MM.1S (cell line): ENCODE measurements around the gene DYNC2H1.

Source experiments
- DNase-seq: peaks from one replicate; pipeline ENCODE4 v3.0.0-alpha.2; 2015
- H2AFZ ChIP-seq: fragments of 300-600 bp; sonication (generic); 2 replicates; pipeline ENCODE4 v1.6.0; 2016; ENCODE audit warnings: antibody characterized with exemption, low read length
- H3F3A ChIP-seq: fragments of 300-600 bp; sonication (generic); 2 replicates; pipeline ENCODE4 v1.6.1; 2016; ENCODE audit warnings: mild to moderate bottlenecking, antibody characterized with exemption, low read length, moderate library complexity, mixed read lengths; ENCODE audit not compliant: insufficient read depth
- H3K27ac ChIP-seq: fragments of 300-600 bp; sonication (generic); 2 replicates; pipeline ENCODE4 v1.5.1; 2016; ENCODE audit warnings: mild to moderate bottlenecking, low read length
- H3K27me3 ChIP-seq: fragments of 300-600 bp; sonication (generic); replicated peaks from 2 replicates; pipeline ENCODE4 v1.6.0; 2016; ENCODE audit warnings: low read length; ENCODE audit not compliant: insufficient read depth
- H3K36me3 ChIP-seq: fragments of 300-600 bp; sonication (generic); replicated peaks from 2 replicates; pipeline ENCODE4 v1.6.1; 2016; ENCODE audit warnings: mild to moderate bottlenecking, low read length, mixed read lengths; ENCODE audit not compliant: insufficient read depth
- H3K4me1 ChIP-seq: fragments of 300-600 bp; sonication (generic); 2 replicates; pipeline ENCODE4 v1.6.1; 2016; ENCODE audit warnings: low read length, mixed read lengths
- H3K4me2 ChIP-seq: fragments of 300-600 bp; sonication (generic); 2 replicates; pipeline ENCODE4 v1.6.0; 2016; ENCODE audit warnings: low read depth, low read length
- H3K4me3 ChIP-seq: fragments of 300-600 bp; sonication (generic); 2 replicates; pipeline ENCODE4 v1.5.1; 2016; ENCODE audit warnings: low read length, mixed read lengths
- H3K79me2 ChIP-seq: fragments of 300-600 bp; sonication (generic); 2 replicates; pipeline ENCODE4 v1.6.1; 2016; ENCODE audit warnings: mixed run types, low read length, mixed read lengths
- H3K9ac ChIP-seq: fragments of 300-600 bp; sonication (generic); 2 replicates; pipeline ENCODE4 v1.6.1; 2016; ENCODE audit warnings: low read length, mixed read lengths
- H3K9me2 ChIP-seq: fragments of 300-600 bp; sonication (generic); replicated peaks from 2 replicates; pipeline ENCODE4 v1.6.1; 2016; ENCODE audit warnings: mild to moderate bottlenecking, low read length, mixed read lengths; ENCODE audit not compliant: insufficient read depth
- H3K9me3 ChIP-seq: fragments of 300-600 bp; sonication (generic); replicated peaks from 2 replicates; pipeline ENCODE4 v1.6.1; 2016; ENCODE audit warnings: mild to moderate bottlenecking, low read length, mixed read lengths; ENCODE audit not compliant: insufficient read depth
- H4K20me1 ChIP-seq: fragments of 300-600 bp; sonication (generic); 2 replicates; pipeline ENCODE4 v1.6.1; 2016; ENCODE audit warnings: mild to moderate bottlenecking, low read length, moderate library complexity, mixed read lengths; ENCODE audit not compliant: insufficient read depth
- EZH2 ChIP-seq: fragments of 300-600 bp; sonication (generic); optimal IDR thresholded peaks from 2 replicates; pipeline ENCODE3; 2017; ENCODE audit warnings: low read depth, mild to moderate bottlenecking, antibody characterized with exemption, low read length, mixed read lengths
- EZH2phosphoT487 ChIP-seq: fragments of 300-600 bp; sonication (generic); IDR thresholded peaks from 2 replicates; pipeline ENCODE4 v1.6.1; 2018; ENCODE audit warnings: antibody characterized with exemption, low read length
- TF ChIP-seq, protein P1 (sequence below): fragments of 300-600 bp; sonication (generic); IDR thresholded peaks from 2 replicates; pipeline ENCODE4 v1.5.1; 2016; ENCODE audit warnings: antibody characterized with exemption, low read length, mixed read lengths

The DYNC2H1 gene

GRCh38 chr11:103332409-103332808 is 223.2 kb downstream of the DYNC2H1 start:
- Histone ChIP-seq H3K9ac (no peak overlapping the region), H3K4me2 (no peak overlapping the region)
- TF ChIP-seq EZH2phosphoT487 (no peak), EZH2 (no peak)
- TF ChIP-seq, protein P1, sequence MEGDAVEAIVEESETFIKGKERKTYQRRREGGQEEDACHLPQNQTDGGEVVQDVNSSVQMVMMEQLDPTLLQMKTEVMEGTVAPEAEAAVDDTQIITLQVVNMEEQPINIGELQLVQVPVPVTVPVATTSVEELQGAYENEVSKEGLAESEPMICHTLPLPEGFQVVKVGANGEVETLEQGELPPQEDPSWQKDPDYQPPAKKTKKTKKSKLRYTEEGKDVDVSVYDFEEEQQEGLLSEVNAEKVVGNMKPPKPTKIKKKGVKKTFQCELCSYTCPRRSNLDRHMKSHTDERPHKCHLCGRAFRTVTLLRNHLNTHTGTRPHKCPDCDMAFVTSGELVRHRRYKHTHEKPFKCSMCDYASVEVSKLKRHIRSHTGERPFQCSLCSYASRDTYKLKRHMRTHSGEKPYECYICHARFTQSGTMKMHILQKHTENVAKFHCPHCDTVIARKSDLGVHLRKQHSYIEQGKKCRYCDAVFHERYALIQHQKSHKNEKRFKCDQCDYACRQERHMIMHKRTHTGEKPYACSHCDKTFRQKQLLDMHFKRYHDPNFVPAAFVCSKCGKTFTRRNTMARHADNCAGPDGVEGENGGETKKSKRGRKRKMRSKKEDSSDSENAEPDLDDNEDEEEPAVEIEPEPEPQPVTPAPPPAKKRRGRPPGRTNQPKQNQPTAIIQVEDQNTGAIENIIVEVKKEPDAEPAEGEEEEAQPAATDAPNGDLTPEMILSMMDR, result no peak

GRCh38 chr11:103338621-103339484 is 229.6 kb downstream of the DYNC2H1 start:
- no peak overlapping the region for H3K27ac ChIP-seq
- no peak overlapping the region for H2AFZ ChIP-seq
- H3K4me1 ChIP-seq, result no peaks in the 10 kb centered on the region
- TF ChIP-seq, protein P1, result no peak
- TF ChIP-seq EZH2 (no peak), EZH2phosphoT487 (no peak)
- no peak overlapping the region for H3K4me3 ChIP-seq
- H3K4me2 ChIP-seq, result no peak overlapping the region
- no peaks in the 10 kb centered on the region for H3K9me3 ChIP-seq
- H3K9ac ChIP-seq, result no peak overlapping the region
- no peaks in the 10 kb centered on the region for H3K36me3 ChIP-seq
- no peaks in the 10 kb centered on the region for H4K20me1 ChIP-seq
- DNase-seq, result no peak
- no peaks in the 10 kb centered on the region for H3F3A ChIP-seq
- no peaks in the 10 kb centered on the region for H3K79me2 ChIP-seq
- no peaks in the 10 kb centered on the region for H3K27me3 ChIP-seq
- no peaks in the 10 kb centered on the region for H3K9me2 ChIP-seq

More at GRCh38 chr11:103332409-103332808, 223.2 kb downstream of the DYNC2H1 start:
- H3K79me2 ChIP-seq, result no peaks in the 10 kb centered on the region
- no peak overlapping the region for H2AFZ ChIP-seq
- H3K9me2 ChIP-seq, result no peaks in the 10 kb centered on the region
- no peaks in the 10 kb centered on the region for H3K36me3 ChIP-seq
- no peaks in the 10 kb centered on the region for H3K27me3 ChIP-seq
- no peaks in the 10 kb centered on the region for H3K4me1 ChIP-seq
- DNase-seq, result peak; percentile 70
- H3K27ac ChIP-seq, result no peak overlapping the region
- H3F3A ChIP-seq, result 0 out of 2 replicates have a peak, but pooled peaks cover 4% of the 10 kb centered on the region
- H4K20me1 ChIP-seq, result no peaks in the 10 kb centered on the region
- H3K4me3 ChIP-seq, result no peak overlapping the region
- no peaks in the 10 kb centered on the region for H3K9me3 ChIP-seq

- no peak for TF ChIP-seq EZH2
- H3K4me3 ChIP-seq, result no peak overlapping the region
- no peak overlapping the region for H3K9ac ChIP-seq
- H3K9me2 ChIP-seq, result no peaks in the 10 kb centered on the region
- H3K27me3 ChIP-seq, result no peaks in the 10 kb centered on the region
- no peak overlapping the region for H3K27ac ChIP-seq
- no peak overlapping the region for H3K4me2 ChIP-seq
- H3K9me3 ChIP-seq, result no peaks in the 10 kb centered on the region
- H3K4me1 ChIP-seq, result no peaks in the 10 kb centered on the region
- no peaks in the 10 kb centered on the region for H3K36me3 ChIP-seq
- H4K20me1 ChIP-seq, result no peaks in the 10 kb centered on the region
- no peaks in the 10 kb centered on the region for H3F3A ChIP-seq
- DNase-seq, result no peak
- H3K79me2 ChIP-seq, result no peaks in the 10 kb centered on the region
- no peak overlapping the region for H2AFZ ChIP-seq
These were observed 230.2 kb downstream of the DYNC2H1 start for GRCh38 chr11:103339485-103339857.

GRCh38 chr11:103340956-103341355 is 231.7 kb downstream of the DYNC2H1 start:
- no peaks in the 10 kb centered on the region for H3F3A ChIP-seq
- H3K9me3 ChIP-seq, result no peaks in the 10 kb centered on the region
- DNase-seq, result no peak
- H3K4me1 ChIP-seq, result no peaks in the 10 kb centered on the region
- H3K9ac ChIP-seq, result no peak overlapping the region
- no peaks in the 10 kb centered on the region for H3K36me3 ChIP-seq
- no peak overlapping the region for H3K4me3 ChIP-seq
- no peak overlapping the region for H3K4me2 ChIP-seq
- no peaks in the 10 kb centered on the region for H4K20me1 ChIP-seq
- no peaks in the 10 kb centered on the region for H3K9me2 ChIP-seq
- no peak overlapping the region for H2AFZ ChIP-seq
- no peaks in the 10 kb centered on the region for H3K27me3 ChIP-seq
- TF ChIP-seq EZH2phosphoT487 (no peak), EZH2 (no peak)
- TF ChIP-seq, protein P1, result no peak
- no peaks in the 10 kb centered on the region for H3K79me2 ChIP-seq
- no peak overlapping the region for H3K27ac ChIP-seq
